ENCODE results near the gene C2orf74. TPM values are rescaled to one million over a fixed set of nuclear protein-coding genes. Genes with fewer than 3 reads are reported as not detected.

C2orf74 gene
- total RNA-seq, 2 experiments from 2014 or later = 14.7 to 15.9 TPM

DNA sequence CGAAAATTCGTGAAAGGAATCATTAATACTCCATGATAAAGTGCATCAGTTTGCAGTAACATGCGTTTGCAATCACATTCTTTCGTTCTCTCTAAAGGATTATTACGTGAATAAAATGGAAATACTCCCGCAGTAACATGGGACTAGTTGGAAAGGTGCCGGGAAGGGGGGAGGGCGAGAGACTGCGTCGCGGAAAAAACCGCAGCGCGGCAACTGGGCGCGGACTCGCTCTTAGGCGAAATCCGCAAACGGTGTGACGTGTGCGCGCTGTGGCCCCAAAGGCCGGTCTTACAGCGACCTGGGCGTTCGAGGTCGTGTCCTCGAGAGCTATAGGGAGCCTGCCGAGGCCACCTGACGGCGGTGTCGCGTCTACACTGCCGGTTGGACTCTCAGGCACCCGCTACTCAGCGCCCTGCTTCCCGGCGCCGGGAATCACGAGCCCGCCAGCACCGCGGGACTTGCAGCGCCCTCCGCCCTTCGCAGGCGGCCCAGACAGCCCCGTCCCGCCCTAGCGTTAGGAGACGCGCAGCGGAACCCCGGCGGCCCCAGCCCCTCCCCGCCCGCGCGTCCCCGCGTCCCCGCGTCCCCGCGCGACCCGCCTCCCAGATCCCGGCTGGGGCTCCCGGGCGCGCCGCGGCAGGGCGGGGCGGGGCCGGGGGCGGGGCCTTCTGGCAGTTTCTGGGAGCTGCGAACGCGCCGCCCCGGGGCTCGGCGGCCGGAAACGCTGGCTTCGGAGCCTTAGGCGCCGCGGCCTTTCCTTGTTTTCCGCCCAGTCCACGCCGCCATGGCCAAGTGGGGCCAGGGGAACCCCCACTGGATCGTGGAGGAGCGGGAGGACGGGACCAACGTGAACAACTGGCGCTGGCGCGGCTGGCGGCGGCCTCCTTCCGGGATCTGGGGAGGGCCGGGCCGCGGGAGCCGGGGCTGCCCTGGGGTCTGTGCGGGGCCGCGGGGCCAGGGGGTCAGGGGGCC lies 15.1 kb downstream of the C2orf74 start:
- Mint-ChIP-seq H3K36me3 (peaks cover 27% of the 10 kb centered on the region), H3K4me3 (peak overlapping the region; percentile 89), H3K27me3 (no peaks in the 10 kb centered on the region), H3K4me1 (ENCODE audit: low read depth) (peaks cover 47% of the 10 kb centered on the region), H3K27ac (peak overlapping the region; percentile 94), H3K9me3 (no peaks in the 10 kb centered on the region)
- CTCF ChIA-PET = interaction anchor here (0.9 to 1.6 kb wide), 3 partner anchors 32 to 358 kb away, joined by 3 to 5 read pairs (median 4); no protein-coding TSS in a partner anchor
- intact Hi-C loops (cut with micrococcal nuclease) = loop anchor here (1.0 to 5.0 kb wide), 8 partner anchors 32 to 420 kb away; partner anchors contain the start of genes PAPOLG, PUS10, SANBR and USP34
- DNase-seq = peak; percentile 95
- POLR2A ChIA-PET = interaction anchor here (0.9 to 3.7 kb wide), 9 partner anchors 12 to 421 kb away, joined by 3 to 16 read pairs (median 3); partner anchors contain the start of genes PAPOLG and XPO1

DNA sequence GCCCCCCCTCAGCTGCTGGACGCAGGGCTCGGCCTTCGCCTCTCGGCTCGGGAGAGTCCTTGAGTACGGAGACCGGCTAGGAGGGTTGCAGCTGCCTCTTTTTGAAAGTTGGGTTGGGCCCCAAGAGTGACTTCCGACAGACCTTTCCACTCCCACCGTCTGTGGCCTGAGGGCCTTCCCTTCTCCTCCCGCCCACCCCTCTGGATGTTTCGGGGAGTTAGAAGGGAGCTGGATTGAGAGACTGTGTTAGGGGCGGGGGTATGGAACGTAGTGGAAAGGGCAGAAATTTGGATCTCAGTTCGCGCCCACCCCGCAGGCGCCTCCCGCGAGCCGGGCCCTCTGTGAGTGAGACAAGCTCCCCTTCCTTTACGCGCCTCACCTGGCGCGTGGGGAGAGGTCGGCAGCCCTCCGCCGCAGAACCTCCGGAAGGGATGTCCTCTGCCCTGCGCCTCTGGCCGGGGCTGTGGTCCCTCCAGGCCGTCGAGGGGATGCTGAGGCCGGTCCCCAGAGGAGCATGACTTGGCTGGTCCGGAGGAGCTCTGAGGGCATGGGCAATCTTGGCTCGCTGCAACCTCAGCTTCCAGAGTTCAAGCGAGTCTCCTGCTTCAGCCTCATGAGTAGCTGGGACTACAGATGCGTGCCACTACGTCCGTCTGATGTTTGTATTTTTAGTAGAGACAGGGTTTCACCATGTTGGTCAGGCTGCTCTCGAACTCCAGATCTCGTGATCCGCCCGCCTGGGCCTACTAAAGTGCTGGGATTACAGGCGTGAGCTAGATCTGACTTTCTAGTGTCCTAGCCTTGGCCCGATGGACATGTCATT lies 15.9 kb downstream of the C2orf74 start:
- intact Hi-C loops (cut with micrococcal nuclease) = loop anchor here (1.0 to 5.0 kb wide), 8 partner anchors 33 to 421 kb away; partner anchors contain the start of genes PAPOLG, PUS10, SANBR and USP34
- peaks cover 34% of the 10 kb centered on the region for H3K36me3 Mint-ChIP-seq
- H3K4me3 Mint-ChIP-seq = peak overlapping the region; percentile 89
- peak; percentile 49 for DNase-seq
- H3K4me1 Mint-ChIP-seq (ENCODE audit: low read depth) = peaks cover 53% of the 10 kb centered on the region
- H3K9me3 Mint-ChIP-seq = no peaks in the 10 kb centered on the region
- peak overlapping the region; percentile 94 for H3K27ac Mint-ChIP-seq
- ChIA-PET POLR2A (interaction anchor here (0.8 to 3.7 kb wide), 9 partner anchors 11 to 422 kb away, joined by 3 to 16 read pairs (median 3); partner anchors contain the start of genes PAPOLG, SANBR and XPO1), CTCF (interaction anchor here (1.1 to 1.4 kb wide), 2 partner anchors 34 to 357 kb away, joined by 3 read pairs; no protein-coding TSS in a partner anchor)
- no peaks in the 10 kb centered on the region for H3K27me3 Mint-ChIP-seq

DNA sequence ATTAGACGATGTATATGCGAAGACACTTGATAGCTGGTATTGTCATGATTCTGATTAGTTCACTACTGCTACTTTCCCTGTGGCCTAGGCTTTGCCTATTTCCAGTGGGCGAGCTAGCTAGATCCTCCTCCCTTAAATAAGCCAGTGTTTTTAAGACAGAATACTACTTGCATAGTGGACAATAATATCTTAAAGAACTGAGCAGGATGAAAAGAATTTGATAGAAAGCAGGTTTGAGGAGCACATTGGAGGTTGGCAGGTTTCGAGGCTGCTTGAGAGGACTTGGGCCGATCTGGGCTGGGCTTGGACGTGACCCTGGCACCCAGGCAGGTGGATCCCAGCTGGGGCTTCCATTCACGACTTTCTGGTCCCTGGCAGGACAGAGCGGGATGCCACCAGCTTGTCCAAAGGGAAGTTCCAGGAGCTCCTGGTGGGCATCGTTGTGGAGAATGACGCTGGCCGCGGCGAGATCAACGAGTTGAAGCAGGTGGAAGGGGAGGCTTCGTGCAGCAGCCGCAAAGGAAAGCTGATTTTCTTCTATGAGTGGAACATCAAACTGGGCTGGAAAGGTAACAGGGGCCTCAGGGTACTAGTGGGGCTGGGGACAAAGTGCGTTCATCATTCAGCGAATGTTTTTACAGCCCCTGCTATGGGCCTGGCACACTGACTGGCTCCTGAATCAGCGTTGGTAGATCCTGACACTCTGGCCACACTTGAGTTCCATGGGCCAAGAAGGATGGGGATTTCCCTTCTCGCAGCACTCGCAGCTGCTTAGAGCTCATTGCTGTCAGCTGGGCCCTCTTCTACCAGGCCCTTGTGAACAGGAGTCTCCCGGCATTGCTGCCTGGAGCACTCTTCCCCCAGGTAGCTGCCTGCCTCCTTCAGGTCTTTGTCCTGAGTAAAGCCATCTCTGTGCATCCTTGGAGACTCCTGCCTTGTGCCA lies 16.9 kb downstream of the C2orf74 start:
- Mint-ChIP-seq H3K27me3 (no peaks in the 10 kb centered on the region), H3K36me3 (peaks cover 43% of the 10 kb centered on the region), H3K4me3 (peak overlapping the region; percentile 89), H3K4me1 (ENCODE audit: low read depth) (peaks cover 55% of the 10 kb centered on the region), H3K9me3 (no peaks in the 10 kb centered on the region), H3K27ac (peak overlapping the region; percentile 94)
- POLR2A ChIA-PET = interaction anchor here (0.6 to 3.7 kb wide), 5 partner anchors 10 to 113 kb away, joined by 3 to 16 read pairs (median 5); partner anchors contain the start of gene SANBR
- intact Hi-C loops (cut with micrococcal nuclease) = loop anchor here (5.0 kb wide), 1 partner anchor 362 kb away; no protein-coding TSS in a partner anchor
- peak; percentile 50 for DNase-seq
- CTCF ChIA-PET = interaction anchor here (1.1 to 1.4 kb wide), 2 partner anchors 34 to 356 kb away, joined by 3 read pairs; no protein-coding TSS in a partner anchor

DNA sequence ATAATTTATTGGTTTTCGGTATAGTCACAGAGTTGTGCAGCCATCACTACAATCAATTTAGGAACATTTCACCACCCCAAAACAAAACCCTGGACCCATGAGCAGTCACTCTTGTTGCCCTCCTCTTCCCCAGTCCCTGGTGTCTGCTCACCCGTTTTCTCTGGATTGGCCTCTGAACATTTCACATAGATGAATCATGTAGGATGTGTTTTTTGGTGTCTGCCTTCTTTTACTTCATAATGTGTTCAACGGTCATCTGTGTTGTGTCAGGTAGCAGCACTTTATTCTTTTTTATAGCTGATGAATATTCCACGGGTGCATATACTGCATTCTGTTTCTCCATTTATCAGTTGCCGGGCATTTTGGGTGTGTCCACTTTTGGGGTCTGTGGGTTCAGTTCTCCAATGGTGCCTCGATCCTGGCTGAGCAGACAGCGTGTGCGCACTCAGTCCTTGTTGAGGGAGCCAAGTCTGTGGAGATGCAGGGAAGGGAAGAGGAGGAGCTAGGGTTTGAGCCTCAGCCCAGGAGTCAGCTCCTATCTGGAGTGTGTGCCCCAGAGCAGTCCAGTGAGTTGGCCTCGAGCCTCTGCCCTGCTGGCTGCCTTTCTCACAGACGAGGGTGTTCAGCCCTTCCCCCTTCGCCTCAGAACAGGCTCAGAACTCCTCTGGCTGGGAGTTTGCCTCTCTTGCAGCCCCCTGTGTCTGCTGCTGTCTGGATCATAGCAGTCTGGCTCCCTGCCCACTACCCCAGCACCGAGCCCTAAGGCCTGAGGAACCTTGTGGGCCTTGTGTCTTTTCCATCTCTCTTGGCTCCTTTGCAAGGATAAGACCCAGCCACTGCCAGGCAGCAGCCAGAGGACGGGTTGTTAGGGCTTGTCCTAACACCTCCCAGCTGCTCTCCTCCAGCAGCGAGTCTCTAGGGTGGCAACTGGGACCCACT lies 18.0 kb downstream of the C2orf74 start:
- CTCF ChIA-PET = no interaction called here
- Mint-ChIP-seq H3K27me3 (no peaks in the 10 kb centered on the region), H3K27ac (peak overlapping the region; percentile 40), H3K36me3 (peaks cover 50% of the 10 kb centered on the region), H3K9me3 (no peaks in the 10 kb centered on the region), H3K4me1 (ENCODE audit: low read depth) (peaks cover 59% of the 10 kb centered on the region), H3K4me3 (peak overlapping the region; percentile 89)
- intact Hi-C loops (cut with micrococcal nuclease) = loop anchor here (5.0 kb wide), 1 partner anchor 363 kb away; no protein-coding TSS in a partner anchor
- POLR2A ChIA-PET = interaction anchor here (0.6 kb wide), 1 partner anchor 84 kb away, joined by 3 read pairs; no protein-coding TSS in a partner anchor
- DNase-seq = no peak

DNA sequence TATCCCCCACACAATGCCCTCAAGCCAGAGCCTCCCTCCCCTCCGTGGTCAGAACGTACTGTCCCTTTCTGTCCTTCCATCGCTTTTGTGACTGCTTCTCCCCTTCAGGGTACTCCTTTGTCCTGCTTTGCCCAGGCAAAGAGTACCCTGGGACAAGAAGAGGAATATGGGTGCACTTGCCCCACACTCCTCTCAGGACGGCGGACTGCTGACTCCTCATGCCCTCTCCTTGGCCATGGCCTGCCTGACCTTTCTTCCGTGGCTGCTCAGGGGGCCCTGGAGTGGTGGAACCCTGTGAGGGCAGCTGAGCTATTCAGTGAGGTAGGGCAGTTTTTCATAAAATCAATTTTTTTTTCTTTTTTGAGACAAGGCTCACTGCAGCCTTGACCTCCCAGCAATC lies 18.7 kb downstream of the C2orf74 start:
- Mint-ChIP-seq H3K9me3 (no peaks in the 10 kb centered on the region), H3K4me3 (no peak overlapping the region), H3K27ac (peak overlapping the region; percentile 40), H3K27me3 (no peaks in the 10 kb centered on the region), H3K4me1 (ENCODE audit: low read depth) (peaks cover 65% of the 10 kb centered on the region), H3K36me3 (peaks cover 56% of the 10 kb centered on the region)
- intact Hi-C loops (cut with micrococcal nuclease) = no loop called here
- no peak for DNase-seq
- ChIA-PET CTCF (no interaction called here), POLR2A (no interaction called here)

DNA sequence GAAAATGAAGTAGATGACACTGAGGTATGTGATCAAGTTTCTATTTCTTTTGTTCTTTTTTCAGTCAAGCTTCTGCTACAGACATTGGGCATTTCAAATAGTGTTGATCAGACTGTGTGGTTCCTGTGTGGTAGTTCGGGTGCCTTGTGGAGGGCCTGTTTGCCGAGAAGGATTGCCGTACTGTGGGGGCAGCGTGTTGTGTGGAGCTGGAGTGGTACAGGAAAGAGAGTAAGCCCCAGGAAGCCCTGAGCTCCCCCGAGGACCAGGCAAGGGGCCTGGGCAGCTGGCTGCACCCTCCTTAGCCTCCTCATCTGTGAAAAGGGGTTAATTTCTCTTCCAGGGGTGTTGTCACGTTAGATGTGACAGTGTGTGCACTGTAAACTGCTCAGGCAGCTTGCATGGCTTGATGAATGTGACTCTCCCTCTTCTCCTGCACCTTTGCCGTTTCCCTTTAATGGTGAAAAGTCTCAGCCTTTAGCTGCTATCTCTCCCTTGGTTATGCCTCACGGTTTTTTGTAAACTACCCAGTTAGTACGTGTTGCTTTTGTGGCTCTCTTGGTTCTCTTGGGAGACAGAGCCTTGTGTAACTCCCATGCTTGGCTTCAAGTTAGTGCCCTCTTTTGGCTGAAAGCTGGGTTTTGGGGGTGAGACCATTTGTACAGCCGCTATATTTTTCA lies 19.5 kb downstream of the C2orf74 start:
- ChIA-PET POLR2A (interaction anchor here (0.6 kb wide), 1 partner anchor 701 kb away, joined by 3 read pairs; no protein-coding TSS in a partner anchor), CTCF (interaction anchor here (0.7 kb wide), 1 partner anchor 13 kb away, joined by 3 read pairs; no protein-coding TSS in a partner anchor)
- Mint-ChIP-seq H3K27me3 (no peaks in the 10 kb centered on the region), H3K36me3 (peaks cover 61% of the 10 kb centered on the region), H3K4me3 (no peak overlapping the region), H3K27ac (peak overlapping the region; percentile 44), H3K4me1 (ENCODE audit: low read depth) (peaks cover 60% of the 10 kb centered on the region), H3K9me3 (no peaks in the 10 kb centered on the region)
- intact Hi-C loops (cut with micrococcal nuclease) = no loop called here
- no peak for DNase-seq

DNA sequence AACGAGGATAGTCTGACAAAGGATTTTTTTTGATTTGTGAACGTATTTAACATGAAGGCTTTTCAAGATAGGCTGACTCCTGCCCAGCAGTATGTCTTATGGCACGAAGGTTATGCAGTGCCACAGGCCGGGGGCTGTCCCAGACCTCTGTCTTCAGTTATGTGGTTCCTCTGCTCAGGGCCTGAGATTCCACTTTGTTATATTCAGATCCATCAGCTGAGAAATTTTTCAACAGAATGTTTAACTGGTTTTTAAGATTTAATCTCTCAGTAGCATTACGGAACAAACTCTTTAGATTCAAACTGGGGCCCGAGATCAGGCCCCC lies 20.0 kb downstream of the C2orf74 start:
- intact Hi-C loops (cut with micrococcal nuclease) = no loop called here
- Mint-ChIP-seq H3K27ac (peak overlapping the region; percentile 36), H3K4me3 (no peak overlapping the region), H3K4me1 (ENCODE audit: low read depth) (peaks cover 57% of the 10 kb centered on the region), H3K9me3 (no peaks in the 10 kb centered on the region), H3K27me3 (no peaks in the 10 kb centered on the region), H3K36me3 (peaks cover 64% of the 10 kb centered on the region)
- CTCF ChIA-PET = no interaction called here
- POLR2A ChIA-PET = interaction anchor here (0.6 kb wide), 1 partner anchor 700 kb away, joined by 3 read pairs; no protein-coding TSS in a partner anchor
- DNase-seq = no peak

DNA sequence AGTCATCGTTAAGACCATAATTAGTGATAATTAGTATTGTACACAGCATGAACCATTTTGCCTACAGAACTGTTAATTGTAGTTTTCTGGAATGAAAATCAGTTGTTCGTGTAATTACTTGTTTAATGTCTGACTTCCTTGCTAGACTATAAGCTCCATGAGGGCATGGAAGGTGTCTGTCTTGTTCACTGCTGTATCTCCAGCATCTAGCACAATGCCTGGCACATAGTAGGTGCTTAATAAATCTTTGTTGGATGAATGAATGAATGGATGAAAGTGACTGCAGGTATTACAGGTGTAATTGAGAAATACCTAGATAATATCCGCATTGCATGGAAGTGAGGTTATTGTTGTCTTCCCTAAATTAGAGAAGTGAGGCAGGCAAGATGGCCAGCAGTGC lies 21.8 kb downstream of the C2orf74 start:
- peaks cover 51% of the 10 kb centered on the region for H3K4me1 Mint-ChIP-seq (ENCODE audit: low read depth)
- ChIA-PET POLR2A (no interaction called here), CTCF (interaction anchor here (1.0 kb wide), 1 partner anchor 260 kb away, joined by 3 read pairs; no protein-coding TSS in a partner anchor)
- H3K9me3 Mint-ChIP-seq = no peaks in the 10 kb centered on the region
- no peak overlapping the region for H3K4me3 Mint-ChIP-seq
- H3K36me3 Mint-ChIP-seq = peaks cover 73% of the 10 kb centered on the region
- H3K27ac Mint-ChIP-seq = peak overlapping the region; percentile 16
- intact Hi-C loops (cut with micrococcal nuclease) = no loop called here
- no peak for DNase-seq
- H3K27me3 Mint-ChIP-seq = no peaks in the 10 kb centered on the region

DNA sequence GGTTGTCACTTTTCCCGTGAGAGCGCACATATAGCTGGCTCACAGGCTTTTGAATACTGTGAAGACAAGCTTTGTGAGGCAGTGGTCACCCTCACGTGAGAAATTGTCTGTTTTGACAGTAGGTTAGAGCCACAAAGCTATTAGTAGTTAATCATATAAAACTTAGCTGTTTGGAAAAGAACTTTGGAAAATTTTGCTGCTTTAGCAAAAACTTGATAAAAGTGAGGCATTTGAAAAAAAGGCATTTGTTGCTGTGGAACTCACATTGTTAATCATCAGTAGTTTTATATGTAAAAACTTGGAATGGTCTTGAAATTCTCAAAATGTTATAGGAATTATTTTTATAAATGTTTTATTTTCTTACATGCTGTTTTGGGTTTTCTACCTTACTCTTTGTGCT lies 22.3 kb downstream of the C2orf74 start:
- DNase-seq = no peak
- Mint-ChIP-seq H3K27ac (no peak overlapping the region), H3K36me3 (peaks cover 74% of the 10 kb centered on the region), H3K4me3 (no peak overlapping the region), H3K27me3 (no peaks in the 10 kb centered on the region), H3K9me3 (no peaks in the 10 kb centered on the region), H3K4me1 (ENCODE audit: low read depth) (peaks cover 46% of the 10 kb centered on the region)
- intact Hi-C loops (cut with micrococcal nuclease) = no loop called here
- POLR2A ChIA-PET = no interaction called here
- CTCF ChIA-PET = interaction anchor here (1.0 kb wide), 1 partner anchor 261 kb away, joined by 3 read pairs; no protein-coding TSS in a partner anchor

Data from activated CD4-positive, alpha-beta memory T cell treated with anti-CD3 and anti-CD28 coated beads for 36 hours (primary cell).